Vagina (tissue), 2 donors: ENCODE measurements around the gene DPP10.

Experiments used
- CTCF ChIP-seq, 3 experiments: fragments of 450-650 bp in 2 of 3; fragments of 200-600 bp in 1 of 3; sonication (generic) in 1 of 3; IDR thresholded peaks; one replicate each; pipeline ENCODE4 v1.5.1; 2017 to 2019; ENCODE audit warnings: antibody characterized with exemption in 3 of 3, mild to moderate bottlenecking in 2 of 3, moderate library complexity in 2 of 3
- POLR2A ChIP-seq, 2 donors: fragments of 450-650 bp; IDR thresholded peaks; one replicate each; pipeline ENCODE4 v1.6.1; 2017; ENCODE audit warnings: antibody characterized with exemption in 2 of 2, mild to moderate bottlenecking in 2 of 2, moderate library complexity in 2 of 2
- POLR2AphosphoS5 ChIP-seq, 2 donors: sonication (generic); formaldehyde crosslinking; IDR thresholded peaks; one replicate each; pipeline ENCODE4 v1.9.0; 2017; ENCODE audit warnings: antibody characterized with exemption in 2 of 2, mild to moderate bottlenecking in 2 of 2, low read depth in 1 of 2; ENCODE audit not compliant: insufficient read depth in 1 of 2

DNA sequence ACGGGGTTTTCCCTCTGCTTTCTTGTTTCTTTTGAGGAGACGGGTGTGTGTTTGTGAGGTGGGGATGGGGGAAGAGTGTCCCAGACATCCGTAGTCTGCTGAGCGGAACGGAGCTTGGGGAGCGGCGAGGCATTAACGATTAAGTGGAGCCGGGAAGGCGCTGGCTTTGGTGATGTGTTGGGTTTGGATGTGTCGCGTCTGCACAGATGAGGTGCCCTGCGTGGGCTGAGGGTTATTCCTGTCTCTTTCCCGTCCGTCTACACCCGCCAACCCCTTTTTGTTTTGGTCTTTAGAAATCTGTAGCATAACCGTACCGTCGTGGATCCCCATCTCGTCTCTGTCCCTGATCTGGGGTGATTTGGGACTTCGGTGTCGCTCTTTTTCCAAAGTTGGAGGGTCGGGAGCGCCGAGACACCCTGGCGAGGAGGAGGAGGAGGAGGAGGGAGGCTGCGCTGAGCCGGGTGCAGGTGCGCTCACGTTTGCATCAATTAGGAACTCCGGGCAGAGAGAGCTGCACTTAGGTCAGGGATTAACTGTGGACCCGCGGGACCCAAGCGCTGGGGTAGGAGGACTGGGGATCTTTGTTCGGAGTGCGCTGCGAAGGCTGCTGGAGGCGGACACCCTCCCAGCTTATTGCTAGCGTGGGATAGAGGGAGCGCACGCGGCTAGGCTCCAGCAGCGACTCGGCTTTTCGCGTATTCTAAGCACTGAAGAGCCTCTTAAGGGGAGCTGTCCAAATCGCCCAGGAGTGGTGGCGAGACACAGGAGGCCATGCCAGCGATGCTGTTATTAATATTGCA lies 720.3 kb downstream of the DPP10 start:
- no peak for TF ChIP-seq CTCF (IDR thresholded peaks at IDR 0.05)
- no peak for TF ChIP-seq POLR2A (IDR thresholded peaks at IDR 0.05)
- TF ChIP-seq POLR2AphosphoS5 (IDR thresholded peaks at IDR 0.05; ENCODE audit: insufficient read depth in 1 of 2, low read depth in 1 of 2) = no peak
